HG02870 (cell line): ENCODE results near the gene MED27.

Experiments
- ATAC-seq: cut with Tn5 transposase; IDR thresholded peaks from one replicate; pipeline ENCODE4 v1.9.1; 2021; ENCODE audit warnings: mild to moderate bottlenecking, moderate library complexity; ENCODE audit not compliant: unreplicated experiment

The MED27 gene, protein sequence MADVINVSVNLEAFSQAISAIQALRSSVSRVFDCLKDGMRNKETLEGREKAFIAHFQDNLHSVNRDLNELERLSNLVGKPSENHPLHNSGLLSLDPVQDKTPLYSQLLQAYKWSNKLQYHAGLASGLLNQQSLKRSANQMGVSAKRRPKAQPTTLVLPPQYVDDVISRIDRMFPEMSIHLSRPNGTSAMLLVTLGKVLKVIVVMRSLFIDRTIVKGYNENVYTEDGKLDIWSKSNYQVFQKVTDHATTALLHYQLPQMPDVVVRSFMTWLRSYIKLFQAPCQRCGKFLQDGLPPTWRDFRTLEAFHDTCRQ

DNA sequence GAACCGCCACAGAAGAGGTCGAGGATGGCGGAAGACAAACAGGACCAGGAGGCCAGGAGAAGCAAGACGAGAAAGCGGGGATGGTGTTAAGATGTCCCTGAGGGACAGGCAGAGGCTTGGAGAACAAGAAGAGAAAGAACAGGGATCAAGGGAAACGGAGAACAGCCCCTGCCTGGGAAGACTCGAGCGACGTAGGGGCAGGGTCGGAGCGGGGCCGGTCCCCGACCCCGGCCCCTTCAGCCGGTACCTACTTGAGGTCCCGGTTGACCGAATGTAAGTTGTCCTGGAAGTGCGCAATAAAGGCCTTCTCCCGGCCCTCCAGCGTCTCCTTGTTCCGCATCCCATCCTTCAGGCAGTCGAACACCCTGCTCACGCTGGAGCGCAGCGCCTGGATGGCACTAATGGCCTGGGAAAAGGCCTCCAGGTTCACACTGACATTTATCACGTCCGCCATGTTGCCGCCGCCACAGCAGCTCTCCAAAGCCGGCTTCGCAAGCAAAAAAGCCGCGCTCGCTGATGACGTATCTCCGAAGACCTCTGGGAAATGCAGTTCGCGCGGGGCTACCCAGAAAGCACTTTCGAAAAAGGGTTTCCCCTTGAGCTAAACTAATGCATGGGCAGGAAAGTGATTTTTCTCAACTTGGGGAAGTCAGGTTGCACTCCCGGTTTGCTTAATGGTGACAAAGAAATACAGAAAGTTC is at the start of gene MED27:
Gene MED27, minus strand, starts transcription at position 477 of the 701 bp plus-strand sequence. Its CDS starts 23 bp downstream, at position 454.
- peak; percentile 87 for ATAC-seq

DNA sequence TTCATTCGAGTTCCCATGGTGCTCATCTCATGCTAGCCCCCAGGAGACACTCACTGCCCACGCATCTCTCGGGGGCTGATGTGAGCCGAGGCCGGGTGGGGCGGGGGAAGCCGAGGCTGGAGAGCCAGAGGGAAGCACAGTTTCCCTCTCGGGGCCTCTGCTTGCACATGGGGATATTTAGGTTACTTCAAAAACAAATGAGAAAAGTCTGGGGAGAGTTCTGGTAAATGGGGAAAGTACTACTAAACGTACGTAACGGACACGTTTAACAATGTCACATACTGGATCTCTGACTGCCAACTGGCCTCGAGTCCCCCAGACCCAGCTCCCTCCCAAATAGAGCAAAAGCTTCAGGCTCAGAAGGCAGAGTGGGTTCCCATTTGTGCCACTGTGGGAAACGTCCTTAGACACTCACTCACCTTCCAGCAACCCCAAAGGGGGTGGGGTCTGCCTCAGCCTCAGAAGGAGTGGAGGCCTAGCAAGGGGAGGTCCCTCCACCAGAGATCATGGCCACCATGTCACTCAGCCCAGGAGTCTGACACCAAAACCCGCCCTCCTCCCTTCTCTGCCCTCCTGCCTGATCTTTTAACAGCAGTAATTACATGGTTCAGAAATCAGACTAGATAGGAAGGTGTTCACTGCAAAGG is 48.3 kb upstream of the MED27 start:
- no peak for ATAC-seq

DNA sequence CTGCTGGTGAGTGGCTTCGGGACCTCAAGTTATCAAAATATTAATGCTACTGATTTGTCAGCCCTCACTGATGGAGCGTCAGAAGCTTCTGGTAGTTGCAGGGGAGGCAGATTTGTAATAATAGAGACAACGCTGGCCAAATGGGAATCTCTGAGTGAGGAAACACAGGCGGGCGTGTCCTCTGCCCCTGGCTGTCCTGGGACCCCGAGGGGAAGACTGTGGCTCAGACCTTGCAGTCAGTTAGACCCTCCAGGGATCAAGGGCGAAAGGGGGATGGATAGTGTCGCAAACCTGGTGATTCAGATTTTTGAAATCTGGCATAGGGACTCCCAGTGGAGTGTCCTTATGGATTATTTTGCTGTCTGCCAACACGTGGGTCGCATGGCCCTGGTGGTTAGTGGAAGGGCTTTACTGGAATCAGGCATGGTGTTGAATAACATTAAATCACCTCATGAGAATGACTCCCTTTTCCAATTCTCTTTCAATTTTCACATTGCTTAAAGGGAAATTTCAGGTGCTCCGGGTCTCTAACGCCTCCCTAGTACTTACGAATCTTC is 47.1 kb upstream of the MED27 start:
- ATAC-seq = no peak

DNA sequence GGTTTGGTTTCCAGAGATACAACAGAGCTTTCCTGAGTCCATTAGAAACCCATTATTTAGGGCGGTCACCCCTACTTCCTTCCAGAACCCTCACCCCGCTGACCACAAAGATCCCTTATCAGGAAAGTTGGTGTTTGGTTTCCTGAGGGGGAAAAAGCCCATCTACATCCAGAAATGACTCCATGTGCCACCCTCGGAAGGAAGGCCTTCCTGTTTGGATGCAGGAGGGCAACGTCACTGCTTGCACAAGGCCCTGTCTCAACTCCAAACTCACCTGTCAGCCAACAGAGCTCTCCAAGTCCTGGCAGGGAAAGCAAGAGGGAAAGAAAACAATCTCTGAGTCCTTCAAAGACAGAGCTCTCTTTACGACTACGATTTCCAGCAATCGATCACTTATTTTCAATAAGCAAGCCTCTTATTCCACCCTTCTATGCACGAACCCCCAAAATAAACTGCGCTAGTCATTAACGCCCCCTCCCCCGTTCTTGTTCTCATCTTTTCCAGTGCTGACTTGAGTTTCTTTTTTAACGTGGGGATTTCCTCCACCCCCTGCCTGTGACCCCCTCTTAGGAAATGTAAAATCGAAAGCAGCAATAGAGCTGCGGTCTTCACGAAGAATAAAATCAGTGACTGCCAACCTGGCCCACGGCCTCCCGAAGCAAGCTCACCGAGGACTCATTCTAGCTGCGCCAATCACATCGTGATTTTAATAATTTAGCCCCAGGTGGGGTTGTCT is 46.4 kb upstream of the MED27 start:
- ATAC-seq = no peak

DNA sequence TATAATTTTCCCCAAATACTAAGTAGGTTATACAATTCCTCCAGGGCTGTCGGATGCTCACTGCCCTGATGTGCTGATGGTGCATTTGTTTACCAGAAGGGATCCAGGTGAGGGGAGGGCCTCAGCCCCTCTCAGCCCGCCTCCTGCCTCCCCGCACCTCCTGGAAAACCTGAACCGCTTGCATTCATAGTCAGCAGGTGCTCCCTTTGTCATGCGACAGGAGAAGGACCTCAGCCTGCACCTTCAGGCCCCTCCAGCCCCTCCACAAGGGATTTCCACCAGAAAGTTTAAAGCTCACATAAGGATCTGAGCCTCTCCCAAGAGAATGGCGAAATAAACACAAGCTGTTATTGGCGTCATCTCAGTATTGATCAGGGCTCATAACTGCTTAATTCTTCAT is 45.7 kb upstream of the MED27 start:
- ATAC-seq = no peak

DNA sequence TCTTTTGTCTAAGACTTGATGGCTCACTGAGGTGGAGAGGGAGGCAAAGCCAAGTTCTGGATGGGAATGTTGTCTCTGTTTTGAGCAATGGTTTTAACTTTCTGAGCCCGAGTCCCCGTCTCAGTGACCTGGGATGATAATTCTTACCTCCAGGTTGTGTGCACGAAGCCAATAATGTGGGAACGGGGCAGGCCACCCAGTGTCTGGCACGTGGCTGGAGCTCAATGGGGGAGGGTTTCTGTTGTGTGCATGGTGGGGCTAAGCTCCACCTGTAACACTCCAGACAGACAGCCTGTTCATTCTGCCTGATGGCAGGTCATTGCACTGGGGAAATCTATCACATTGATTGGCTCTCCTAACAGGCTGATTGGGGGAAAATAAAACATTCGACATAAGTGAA is 45.1 kb upstream of the MED27 start:
- no peak for ATAC-seq

DNA sequence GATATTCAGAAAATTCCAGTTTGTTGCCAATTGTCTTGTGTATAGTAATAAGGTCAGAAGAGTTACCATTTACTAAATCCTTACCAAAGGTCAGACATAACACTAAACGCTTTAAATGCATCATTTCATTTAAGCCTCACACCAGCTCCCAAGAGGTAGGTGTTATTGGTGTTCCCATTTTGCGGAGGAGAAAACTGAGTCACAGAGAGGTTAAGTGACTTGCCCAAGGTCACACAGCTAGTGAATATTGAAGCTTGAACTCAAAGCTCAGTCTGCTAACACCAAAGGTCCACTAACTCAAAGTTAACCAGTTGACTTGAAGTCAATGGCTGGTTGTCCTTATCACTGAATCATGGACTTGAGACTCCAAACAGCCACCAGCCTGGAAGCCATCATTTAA is 41.4 kb upstream of the MED27 start:
- ATAC-seq = no peak

DNA sequence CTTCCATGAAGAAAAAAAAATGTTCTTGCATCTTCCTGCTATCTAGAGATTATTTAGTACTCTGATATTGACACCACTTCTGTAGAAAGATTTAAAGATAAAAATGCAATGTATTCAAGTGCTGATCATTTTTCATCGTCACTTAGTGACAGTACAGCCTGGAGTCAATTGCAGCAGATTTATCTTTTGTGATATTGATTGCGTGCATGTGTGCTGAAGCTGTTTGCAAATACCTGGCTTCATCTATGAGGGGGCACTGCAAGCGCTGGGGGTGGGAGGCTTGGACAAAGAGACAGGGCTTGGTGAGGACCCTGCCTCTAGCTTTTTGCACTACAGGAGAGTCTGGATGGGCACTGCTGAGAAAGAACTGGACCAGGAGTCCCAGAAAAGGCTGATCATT is 38.0 kb upstream of the MED27 start:
- ATAC-seq = no peak

DNA sequence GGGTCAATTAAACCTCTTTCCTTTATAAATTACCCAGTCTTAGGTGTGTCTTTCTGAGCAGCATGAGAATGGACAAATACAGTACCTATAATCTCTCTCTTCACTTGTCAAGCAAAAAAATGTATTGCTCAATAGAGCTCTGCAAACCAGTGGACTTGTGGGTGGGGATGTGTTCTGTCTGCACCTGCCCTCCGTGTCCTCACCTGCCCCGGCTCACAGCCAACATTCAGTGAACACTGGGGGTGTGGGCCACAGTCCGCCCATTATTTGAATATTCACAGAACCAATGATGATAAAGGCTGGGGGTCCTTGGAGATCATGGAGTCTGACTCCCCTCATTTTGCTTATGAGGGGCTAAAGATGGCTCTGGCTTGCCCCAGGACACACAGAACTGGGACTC is 36.9 kb upstream of the MED27 start:
- ATAC-seq = no peak

DNA sequence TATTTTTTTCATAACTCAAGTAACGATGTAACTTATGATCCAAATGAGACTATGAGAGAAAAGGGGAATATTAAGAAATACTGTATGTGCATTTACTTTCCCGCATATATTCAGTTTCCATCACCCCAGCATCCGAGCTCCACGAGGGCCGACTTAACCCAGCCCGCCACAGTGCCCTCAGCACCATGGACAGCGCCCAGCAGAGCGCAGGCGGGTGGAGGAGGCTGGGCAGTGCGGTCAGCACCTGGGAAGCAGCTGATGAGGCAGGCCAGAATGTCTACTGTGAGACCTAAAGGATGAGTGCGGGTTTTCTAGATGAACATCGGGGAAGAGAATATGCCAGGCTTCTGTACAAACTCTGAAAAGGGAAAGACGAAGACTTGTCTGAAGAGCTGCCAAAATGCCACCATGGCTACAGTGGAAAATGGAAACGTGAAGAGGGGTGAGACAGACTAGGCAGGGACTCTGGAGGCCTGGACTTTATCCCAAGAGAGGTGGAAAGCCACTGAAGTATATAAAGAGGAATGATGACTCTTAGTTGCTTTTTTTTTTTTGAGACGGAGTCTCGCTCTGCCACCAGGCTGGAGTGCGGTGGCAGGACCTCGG is 34.5 kb upstream of the MED27 start:
- ATAC-seq = no peak

DNA sequence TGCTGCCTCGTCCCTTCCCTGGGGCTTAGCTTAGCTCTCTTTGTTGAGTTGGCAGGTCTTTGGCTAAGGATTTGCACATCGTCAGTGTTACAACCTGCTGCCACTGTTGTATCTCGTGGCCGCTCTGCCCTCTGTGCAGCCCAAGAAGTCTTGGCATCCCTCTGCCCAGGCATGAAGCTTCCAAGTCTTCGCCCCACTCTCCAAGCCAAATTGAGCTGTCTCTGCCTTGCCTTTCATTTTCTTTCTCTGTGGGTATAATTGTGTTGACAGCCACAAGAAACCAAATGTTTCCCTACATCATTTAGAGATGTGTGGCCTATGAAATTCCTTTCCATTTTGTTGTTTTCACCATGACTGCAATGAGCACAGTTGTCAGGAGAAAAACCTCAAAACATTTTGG is 29.6 kb upstream of the MED27 start:
- ATAC-seq = no peak

DNA sequence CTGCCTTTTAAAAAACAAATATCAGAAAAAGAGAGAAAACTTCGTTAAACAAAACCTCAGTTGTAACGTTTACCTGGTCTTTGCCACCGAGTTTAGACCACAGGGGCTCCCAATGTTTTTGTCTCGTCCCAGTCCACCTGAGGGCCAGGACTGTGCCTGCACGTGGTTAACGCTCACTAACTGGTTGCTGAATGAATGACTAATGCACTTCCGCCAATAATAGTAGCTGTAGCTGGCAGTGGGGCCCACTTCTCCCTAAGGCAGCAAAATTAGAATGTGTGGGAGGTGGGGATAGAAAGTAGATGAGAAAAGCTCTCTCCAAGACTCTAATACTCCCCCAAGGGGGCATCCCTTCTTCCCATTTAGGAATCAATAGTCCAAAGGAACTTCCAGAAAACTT is 29.1 kb upstream of the MED27 start:
- no peak for ATAC-seq

DNA sequence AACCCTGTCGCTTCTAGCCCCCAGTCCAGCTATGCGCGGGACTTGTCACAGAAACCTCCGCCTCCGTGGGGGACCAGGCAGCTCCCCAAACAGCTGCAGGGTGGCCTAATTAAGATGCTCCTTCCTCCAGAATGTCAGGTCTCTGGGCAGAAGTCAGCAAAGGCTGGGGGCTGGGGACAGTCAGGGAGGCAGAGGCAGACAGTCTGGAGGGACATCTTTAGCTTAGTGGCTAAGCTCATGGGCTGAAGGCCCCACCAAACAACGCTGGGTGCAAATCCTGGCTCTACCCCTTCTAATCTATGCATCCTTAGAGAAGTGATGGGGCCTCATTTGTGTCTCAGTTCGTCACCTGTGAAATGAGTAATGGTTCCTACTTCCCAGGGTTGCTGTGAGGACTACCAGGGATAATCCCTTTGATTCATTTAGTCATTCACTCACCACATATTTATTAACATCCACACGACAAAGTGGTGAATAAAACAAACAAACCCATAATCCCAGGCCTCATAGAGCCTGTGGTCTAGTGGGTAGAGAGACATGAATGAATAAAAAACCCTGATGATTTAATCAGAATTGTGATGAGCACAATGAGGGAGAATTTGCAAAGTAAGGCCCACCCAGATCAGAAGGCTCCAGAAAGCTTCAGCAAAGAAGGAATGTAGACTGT is 20.2 kb upstream of the MED27 start:
- no peak for ATAC-seq

DNA sequence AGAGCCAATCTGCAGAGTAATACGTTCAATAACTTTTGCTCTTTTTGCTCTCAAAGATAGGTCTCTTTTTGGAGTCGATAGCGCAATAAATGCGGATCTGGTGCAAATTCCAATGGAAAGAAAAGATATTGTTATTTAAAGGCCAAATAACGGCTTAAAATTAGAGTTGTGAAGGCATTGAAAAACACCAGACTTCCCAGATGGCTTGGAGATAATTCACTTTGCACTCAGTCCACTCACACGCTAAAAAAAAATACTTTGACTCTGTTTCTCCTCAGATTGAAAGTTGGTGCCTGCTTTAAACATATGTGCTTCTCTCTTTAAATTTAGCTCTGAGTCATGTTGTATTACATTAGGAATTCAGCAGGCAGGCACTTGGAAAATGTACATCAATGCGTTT is 19.5 kb upstream of the MED27 start:
- no peak for ATAC-seq

DNA sequence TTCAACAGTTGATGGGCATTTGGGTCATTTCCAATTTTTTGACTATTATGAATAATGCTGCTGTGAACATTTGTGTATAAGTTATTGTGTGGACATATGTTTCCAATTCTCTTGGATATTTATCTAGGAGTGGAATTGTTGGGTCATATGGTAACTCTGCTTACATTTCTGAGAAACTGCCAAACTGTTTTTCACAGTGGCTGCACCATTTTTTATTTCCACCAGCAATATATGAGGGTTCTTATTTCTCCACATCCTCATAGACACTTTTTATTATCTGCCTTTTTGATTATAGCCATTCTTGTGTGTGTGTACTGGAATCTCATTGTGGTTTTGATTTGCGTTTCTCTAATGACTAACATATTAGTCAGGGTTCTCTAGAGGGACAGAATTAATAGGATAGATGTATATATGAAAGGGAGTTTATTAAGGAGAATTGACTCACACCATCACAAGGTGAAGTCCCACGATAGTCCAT is 14.7 kb upstream of the MED27 start:
- no peak for ATAC-seq

DNA sequence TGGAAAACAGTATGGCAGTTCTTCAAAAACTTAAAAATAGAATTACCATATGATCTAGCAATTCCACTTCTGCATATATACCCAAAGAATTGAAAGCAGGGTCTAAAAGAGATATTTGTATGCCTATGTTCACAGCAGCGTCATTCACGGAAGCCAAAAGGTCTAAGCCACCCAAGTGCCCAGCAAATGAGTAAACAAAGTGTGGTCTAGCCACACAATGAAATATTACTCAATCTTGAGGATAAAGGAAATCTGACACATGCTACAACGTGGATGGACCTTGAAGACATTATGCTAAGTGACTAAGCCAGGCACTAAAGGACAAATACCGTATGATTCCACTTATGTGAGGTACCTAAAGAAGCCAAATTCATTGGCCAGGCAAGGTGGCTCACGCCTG is 11.1 kb upstream of the MED27 start:
- ATAC-seq = no peak

DNA sequence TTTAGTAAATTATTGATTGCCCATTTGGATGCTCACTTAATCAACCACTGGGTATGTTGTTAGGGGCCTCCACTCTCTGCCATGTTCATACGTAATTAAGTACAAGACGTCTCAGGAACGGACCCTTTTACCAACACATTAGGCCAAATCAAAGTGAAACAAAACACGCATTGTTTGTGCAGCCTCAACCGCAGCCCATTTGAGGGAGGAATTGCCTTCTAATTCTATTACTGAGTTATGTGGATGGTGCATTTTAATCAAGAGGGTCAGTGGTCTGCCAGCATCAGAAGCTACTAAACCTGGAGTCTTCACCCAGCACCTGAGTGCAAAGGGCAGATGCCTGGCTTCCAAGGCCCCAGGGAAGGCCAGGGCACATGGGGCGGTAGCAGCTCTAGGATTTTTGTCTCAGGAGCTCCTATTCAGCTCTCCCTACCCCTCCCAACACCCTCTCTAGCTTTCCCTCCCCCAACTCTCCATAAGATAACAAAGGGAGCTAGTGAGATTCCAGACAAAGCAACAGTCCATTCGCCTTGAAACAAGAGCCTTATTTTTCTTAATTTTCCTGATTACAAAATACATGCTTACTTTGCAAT is 7.9 kb upstream of the MED27 start:
- no peak for ATAC-seq

DNA sequence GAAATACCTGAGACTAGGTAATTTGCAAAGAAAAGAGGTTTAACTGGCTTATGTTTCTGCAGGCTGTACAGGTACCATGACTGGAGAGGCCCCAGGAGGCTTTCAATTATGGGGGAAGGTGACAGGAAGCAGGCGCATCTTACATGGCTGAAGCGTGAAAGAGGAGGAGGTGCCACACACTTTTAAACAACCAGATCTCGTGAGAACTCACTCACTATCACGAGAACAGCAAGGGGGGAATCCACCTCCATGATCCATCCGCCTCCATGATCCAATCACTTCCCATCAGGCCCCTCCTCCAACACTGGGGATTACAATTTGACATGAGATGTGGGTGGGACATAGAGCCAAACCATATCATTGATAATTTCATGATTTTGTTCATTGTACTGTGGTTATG is 2.5 kb upstream of the MED27 start:
- ATAC-seq = no peak

DNA sequence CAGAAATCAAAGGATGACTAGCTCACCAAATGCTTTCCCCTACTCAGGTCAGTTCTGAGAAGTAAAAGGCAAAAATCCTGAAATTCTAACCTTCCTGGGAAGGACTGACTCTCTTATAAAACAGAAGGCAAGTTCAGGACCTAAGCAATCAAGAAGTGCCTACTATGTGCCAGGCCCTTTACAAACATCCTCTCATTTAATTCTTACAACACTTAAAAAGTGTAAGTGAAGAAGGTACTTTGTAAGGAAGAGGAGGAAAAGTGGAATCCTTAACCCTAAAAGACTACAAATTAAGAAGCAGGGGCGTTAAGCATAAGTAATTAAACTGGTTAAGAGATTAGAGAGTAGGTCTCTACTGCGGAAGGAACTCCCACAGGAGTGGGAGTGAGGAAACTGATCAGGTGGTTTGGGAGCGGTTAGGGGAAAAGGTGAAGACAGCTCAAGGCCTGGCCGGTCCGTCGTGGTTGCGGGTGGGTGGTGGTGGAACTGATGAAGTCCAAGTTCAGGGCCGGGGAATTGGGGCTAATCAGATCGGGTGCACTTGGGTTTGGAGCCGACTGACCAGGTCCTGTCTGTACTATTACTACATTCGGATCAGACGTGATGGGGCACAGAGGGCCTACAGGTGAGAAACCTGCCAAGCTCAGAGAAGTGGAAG is 839 bp downstream of the MED27 start:
- ATAC-seq = no peak
